ENCODE measurements around the gene UBR3.
"Not testable (repeated sequence)": the region's sequence is repeated elsewhere in the genome, so short reads cannot be mapped to it uniquely, and the experiment has no call there.

Gene UBR3

GRCh38 chr2:170119326-170119725 lies 292.1 kb downstream of the UBR3 start:
- DNase-seq: not testable (repeated sequence)

GRCh38 chr2:170121689-170122088 lies 294.4 kb downstream of the UBR3 start:
- DNase-seq: no peak

GRCh38 chr2:170122883-170123547 lies 295.8 kb downstream of the UBR3 start:
- DNase-seq: no peak

DNA sequence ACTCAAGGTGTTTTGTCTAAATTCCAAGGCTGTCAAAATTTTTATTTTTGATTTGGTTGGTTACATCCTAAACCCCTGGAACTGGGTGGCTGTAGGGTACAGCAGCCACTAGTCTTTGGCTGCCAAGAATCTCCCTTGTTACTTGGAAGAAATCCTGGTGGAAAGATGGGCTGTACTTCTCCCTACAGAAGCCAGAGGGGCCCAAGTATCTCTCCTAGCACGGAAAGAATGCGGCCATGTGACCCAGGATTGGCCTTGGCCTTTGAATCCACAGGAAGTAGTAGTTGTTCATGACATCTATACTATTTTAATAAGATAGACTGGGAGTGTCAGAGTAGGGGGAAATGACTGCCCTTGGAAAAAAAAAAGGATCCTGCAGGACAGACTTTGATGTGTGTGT lies 296.3 kb downstream of the UBR3 start:
- DNase-seq: no peak

- not testable (repeated sequence) for DNase-seq
These were observed 299.0 kb downstream of the UBR3 start for GRCh38 chr2:170126138-170126728.
